ENCODE results near the gene KBTBD8. TPM values are rescaled to one million over a fixed set of nuclear protein-coding genes. Genes with fewer than 3 reads are reported as not detected.

The KBTBD8 gene
- total RNA-seq, 4 donors from 2014 or later, result 0.48 to 1.9 (median 1.0) TPM

DNA sequence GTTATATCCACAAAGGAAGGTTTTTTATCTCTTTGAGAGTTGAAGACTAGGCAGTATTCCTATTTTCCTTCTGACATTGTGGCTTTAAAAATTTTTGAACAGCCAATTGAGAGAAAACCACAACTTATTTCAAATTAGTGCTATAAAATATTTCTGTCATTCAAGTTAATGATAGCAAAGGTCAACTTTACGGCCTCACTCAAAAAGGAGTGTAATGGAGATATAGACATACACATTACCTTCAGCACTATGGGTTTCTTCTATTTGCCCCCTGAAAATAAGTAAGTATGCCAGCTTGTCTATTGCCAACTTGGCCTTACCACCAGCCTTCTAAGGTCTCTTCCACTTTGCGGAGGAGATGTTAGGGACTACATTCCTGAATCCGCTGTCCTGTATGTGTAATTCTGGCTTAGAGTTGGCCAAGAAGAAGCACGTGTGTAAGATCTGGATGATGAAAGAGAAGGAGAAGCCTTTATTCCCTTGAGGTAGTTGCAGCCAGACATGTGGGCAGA lies 44.1 kb upstream of the KBTBD8 start:
- TF ChIP-seq, protein P1, sequence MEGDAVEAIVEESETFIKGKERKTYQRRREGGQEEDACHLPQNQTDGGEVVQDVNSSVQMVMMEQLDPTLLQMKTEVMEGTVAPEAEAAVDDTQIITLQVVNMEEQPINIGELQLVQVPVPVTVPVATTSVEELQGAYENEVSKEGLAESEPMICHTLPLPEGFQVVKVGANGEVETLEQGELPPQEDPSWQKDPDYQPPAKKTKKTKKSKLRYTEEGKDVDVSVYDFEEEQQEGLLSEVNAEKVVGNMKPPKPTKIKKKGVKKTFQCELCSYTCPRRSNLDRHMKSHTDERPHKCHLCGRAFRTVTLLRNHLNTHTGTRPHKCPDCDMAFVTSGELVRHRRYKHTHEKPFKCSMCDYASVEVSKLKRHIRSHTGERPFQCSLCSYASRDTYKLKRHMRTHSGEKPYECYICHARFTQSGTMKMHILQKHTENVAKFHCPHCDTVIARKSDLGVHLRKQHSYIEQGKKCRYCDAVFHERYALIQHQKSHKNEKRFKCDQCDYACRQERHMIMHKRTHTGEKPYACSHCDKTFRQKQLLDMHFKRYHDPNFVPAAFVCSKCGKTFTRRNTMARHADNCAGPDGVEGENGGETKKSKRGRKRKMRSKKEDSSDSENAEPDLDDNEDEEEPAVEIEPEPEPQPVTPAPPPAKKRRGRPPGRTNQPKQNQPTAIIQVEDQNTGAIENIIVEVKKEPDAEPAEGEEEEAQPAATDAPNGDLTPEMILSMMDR (IDR thresholded peaks at IDR 0.05), result no peak
- TF ChIP-seq POLR2AphosphoS5 (IDR thresholded peaks at IDR 0.05) (no peak), EP300 (IDR thresholded peaks at IDR 0.05) (no peak), POLR2A (IDR thresholded peaks at IDR 0.05) (no peak)
- peaks cover 10% of the 10 kb centered on the region for H3K27me3 ChIP-seq
- no peak for DNase-seq (ENCODE audit: low spot score in 2 of 2)
- 87% methylated on average over 4 of the region's 4 CpGs for WGBS
- H3K27ac ChIP-seq, result no peak overlapping the region
- no peaks in the 10 kb centered on the region for H3K9me3 ChIP-seq
- no peaks in the 10 kb centered on the region for H3K4me1 ChIP-seq
- no peaks in the 10 kb centered on the region for H3K36me3 ChIP-seq
- H3K4me3 ChIP-seq, result no peak overlapping the region

DNA sequence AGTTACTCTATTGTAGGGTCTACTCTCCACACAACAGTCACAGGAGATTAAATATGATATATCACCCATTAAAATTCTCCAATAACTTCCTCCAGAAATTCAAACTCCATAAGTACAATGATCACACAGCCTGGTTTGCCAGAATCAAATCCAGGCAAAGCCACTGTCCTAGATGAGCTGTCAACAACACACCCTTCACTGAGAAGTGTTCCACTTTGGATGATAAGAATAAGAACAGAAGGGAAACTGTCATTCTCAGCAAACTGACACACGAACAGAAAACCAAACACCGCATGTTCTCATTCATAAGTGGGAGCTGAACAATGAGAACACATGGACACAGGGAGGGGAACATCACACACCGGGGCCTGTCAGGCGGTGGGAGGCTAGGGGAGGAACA lies 41.4 kb upstream of the KBTBD8 start:
- 77% methylated on average over 4 of the region's 4 CpGs for WGBS
- Histone ChIP-seq H3K4me1 (no peaks in the 10 kb centered on the region), H3K9me3 (no peaks in the 10 kb centered on the region), H3K27ac (no peak overlapping the region), H3K27me3 (peaks cover 6% of the 10 kb centered on the region), H3K36me3 (no peaks in the 10 kb centered on the region), H3K4me3 (no peak overlapping the region)
- no peak for DNase-seq (ENCODE audit: low spot score in 2 of 2)
- TF ChIP-seq POLR2AphosphoS5 (IDR thresholded peaks at IDR 0.05) (no peak), POLR2A (IDR thresholded peaks at IDR 0.05) (no peak), EP300 (IDR thresholded peaks at IDR 0.05) (no peak)
- TF ChIP-seq, protein P1 (IDR thresholded peaks at IDR 0.05), result no peak

DNA sequence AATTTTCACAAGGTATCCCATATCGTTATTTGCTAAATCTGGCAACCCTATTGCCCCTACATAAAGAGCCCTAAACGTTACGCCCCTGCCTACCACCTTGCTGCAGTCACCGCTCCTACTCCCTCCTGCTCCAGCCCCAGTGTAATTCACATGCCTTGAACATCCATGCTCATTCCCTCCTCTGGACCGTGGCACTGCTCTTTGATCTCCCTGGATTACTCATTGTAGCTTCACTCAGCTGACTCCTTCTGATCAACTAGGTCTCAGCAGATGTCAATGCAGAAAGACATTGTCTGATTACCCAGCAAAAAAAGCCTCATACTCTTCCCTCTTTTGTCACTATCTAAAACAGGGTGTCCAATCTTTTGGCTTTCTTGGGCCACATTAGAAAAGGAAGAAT lies 40.7 kb upstream of the KBTBD8 start:
- TF ChIP-seq, protein P1 (IDR thresholded peaks at IDR 0.05), result no peak
- TF ChIP-seq EP300 (IDR thresholded peaks at IDR 0.05), result no peak
- TF ChIP-seq POLR2A (IDR thresholded peaks at IDR 0.05), result no peak
- no peak for TF ChIP-seq POLR2AphosphoS5 (IDR thresholded peaks at IDR 0.05)
- Histone ChIP-seq H3K36me3 (no peaks in the 10 kb centered on the region), H3K9me3 (no peaks in the 10 kb centered on the region), H3K27me3 (peaks cover 10% of the 10 kb centered on the region), H3K4me3 (no peak overlapping the region), H3K4me1 (no peaks in the 10 kb centered on the region), H3K27ac (no peak overlapping the region)
- no peak for DNase-seq (ENCODE audit: low spot score in 2 of 2)
- WGBS, result 64% methylated on average over 5 of the region's 5 CpGs

DNA sequence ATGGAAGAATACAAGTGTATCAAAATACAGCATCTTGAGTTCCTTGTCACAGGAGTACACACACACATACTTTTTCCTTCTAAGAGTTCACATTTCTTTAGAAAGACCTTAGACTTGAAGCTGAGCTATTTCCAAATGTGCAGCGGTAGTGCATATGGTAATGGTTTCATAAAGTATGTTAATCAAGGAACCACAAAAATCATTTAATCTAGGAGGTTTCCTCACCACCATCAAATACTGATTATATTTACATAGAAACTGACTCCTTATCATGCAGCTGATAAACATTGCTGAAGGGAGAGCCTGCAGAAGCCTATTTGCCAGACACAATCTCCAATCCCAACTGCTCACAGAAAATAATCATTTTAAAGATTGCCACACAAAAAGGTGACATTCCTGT lies 40.0 kb upstream of the KBTBD8 start:
- 77% methylated on average over 1 of the region's 1 CpG for WGBS
- no peaks in the 10 kb centered on the region for H3K9me3 ChIP-seq
- no peak overlapping the region for H3K27ac ChIP-seq
- H3K27me3 ChIP-seq, result peaks cover 14% of the 10 kb centered on the region
- H3K4me3 ChIP-seq, result no peak overlapping the region
- H3K4me1 ChIP-seq, result no peaks in the 10 kb centered on the region
- DNase-seq (ENCODE audit: low spot score in 2 of 2), result no peak
- TF ChIP-seq, protein P1 (IDR thresholded peaks at IDR 0.05), result no peak
- no peaks in the 10 kb centered on the region for H3K36me3 ChIP-seq

DNA sequence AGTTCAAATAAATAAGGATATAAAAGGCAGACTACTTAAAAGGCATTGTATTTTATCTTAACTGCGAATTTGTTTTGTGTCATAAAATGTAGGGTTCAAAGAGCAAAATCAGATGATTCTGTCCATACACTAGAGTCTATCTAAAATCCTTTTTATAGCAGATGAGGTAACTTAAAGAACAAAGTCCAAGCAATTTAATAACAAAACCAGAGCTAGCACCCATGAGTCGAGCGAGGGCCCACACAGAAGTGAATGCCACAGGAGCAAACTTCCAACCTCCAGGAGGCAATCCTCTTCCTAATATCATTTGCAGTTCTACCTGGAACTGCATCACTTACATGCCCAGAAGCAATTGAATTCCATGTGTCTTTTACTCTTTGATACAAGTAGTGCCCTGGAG lies 35.4 kb upstream of the KBTBD8 start:
- 90% methylated on average over 3 of the region's 3 CpGs for WGBS
- no peak overlapping the region for H3K27ac ChIP-seq
- TF ChIP-seq EP300 (IDR thresholded peaks at IDR 0.05) (no peak), POLR2A (IDR thresholded peaks at IDR 0.05) (no peak), POLR2AphosphoS5 (IDR thresholded peaks at IDR 0.05) (no peak)
- TF ChIP-seq, protein P1 (IDR thresholded peaks at IDR 0.05), result no peak

More for the DNA sequence above, 35.4 kb upstream of the KBTBD8 start:
- H3K4me1 ChIP-seq, result no peaks in the 10 kb centered on the region
- no peak for DNase-seq (ENCODE audit: low spot score in 2 of 2)
- peaks cover 32% of the 10 kb centered on the region for H3K27me3 ChIP-seq
- H3K4me3 ChIP-seq, result no peak overlapping the region
- H3K9me3 ChIP-seq, result no peaks in the 10 kb centered on the region
- H3K36me3 ChIP-seq, result no peaks in the 10 kb centered on the region
